ENCODE measurements around the gene EDC4.

- TF ChIP-seq, protein P1, sequence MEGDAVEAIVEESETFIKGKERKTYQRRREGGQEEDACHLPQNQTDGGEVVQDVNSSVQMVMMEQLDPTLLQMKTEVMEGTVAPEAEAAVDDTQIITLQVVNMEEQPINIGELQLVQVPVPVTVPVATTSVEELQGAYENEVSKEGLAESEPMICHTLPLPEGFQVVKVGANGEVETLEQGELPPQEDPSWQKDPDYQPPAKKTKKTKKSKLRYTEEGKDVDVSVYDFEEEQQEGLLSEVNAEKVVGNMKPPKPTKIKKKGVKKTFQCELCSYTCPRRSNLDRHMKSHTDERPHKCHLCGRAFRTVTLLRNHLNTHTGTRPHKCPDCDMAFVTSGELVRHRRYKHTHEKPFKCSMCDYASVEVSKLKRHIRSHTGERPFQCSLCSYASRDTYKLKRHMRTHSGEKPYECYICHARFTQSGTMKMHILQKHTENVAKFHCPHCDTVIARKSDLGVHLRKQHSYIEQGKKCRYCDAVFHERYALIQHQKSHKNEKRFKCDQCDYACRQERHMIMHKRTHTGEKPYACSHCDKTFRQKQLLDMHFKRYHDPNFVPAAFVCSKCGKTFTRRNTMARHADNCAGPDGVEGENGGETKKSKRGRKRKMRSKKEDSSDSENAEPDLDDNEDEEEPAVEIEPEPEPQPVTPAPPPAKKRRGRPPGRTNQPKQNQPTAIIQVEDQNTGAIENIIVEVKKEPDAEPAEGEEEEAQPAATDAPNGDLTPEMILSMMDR (IDR thresholded peaks at IDR 0.05; ENCODE audit: poor library complexity, severe bottlenecking), result no peak
- TF ChIP-seq TAF1 (IDR thresholded peaks at IDR 0.05; ENCODE audit: low read depth) (no peak), EP300 (conservative IDR thresholded peaks at IDR 0.05; ENCODE audit: poor library complexity, severe bottlenecking) (no peak), POLR2AphosphoS5 (IDR thresholded peaks at IDR 0.05) (no peak), EZH2 (IDR thresholded peaks at IDR 0.05; ENCODE audit: borderline replicate concordance, insufficient read depth, low read length, poor library complexity, severe bottlenecking) (no peak)
Measured at GRCh38 chr16:67902831-67903230, 30.0 kb downstream of the EDC4 start.

All from neural cell (in vitro differentiated cells).